HG03571 (cell line): ENCODE results near the gene ZMYND8.

Experiments used
- ATAC-seq: cut with Tn5 transposase; IDR thresholded peaks from one replicate; pipeline ENCODE4 v1.9.1; 2021; ENCODE audit not compliant: unreplicated experiment

ZMYND8 gene

DNA sequence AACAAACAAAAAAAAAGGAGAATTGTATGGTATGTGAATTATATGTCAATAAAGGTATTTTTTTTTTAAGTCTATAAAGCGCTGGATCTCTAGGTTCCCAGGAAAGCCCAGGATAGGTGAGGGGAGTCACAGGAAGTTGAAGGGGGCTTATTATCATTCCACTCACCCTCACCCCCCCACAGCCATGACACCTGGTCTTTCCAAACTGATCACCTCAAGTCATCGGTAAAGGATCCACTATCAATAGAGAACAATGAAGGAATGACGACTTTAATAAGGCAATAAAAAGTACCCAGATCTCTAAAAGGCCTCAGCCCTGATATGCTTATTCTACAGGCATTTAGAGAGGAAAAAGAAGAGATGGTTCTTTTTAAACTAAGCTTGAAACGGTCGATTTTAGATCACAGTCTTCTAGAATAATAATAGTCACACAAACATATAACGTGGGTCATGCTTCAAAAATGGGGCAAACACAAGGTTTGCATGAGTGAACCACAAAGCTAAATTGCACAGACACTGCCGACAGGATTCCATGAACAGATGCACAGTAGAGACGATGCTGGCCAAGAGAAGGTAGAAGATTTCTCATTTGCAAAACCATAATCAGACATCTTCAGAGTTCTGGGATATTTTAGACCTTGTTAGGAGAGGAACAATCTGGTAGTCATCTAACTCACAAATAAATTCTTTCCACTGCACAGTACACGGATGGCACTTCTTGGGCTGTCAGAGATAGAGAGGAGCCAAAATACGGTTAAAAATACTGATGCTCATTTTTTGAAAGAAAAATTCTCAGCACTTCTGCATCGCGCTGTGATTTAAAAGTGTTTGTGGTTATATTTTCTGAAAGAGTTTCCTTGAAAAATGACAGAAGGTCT, 21.0 kb downstream of the ZMYND8 start:
- ATAC-seq = no peak

DNA sequence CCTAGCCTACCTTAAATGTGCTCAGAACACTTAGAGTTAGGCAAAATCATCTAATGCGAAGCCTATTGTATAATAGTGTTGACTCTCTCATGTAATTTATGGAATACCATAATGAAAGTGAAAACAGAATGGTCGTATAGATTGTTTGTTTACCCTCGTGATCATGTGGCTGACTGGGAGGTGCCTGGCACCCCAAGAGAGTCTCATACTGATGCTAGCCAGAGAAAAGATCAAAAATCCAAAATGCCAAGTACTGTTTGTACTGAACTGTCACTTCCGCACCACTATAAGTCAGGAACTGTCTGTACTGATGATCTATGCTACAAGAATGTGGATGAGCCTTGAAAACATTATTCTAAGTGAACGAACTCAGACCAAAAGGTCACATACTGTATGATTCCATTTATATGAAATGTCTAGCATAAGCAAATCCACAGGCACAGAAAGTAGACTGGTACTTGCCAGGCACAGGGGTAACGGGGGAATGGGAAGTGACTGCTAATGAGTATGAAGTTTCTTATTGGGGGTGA, 22.4 kb downstream of the ZMYND8 start:
- no peak for ATAC-seq

GRCh38 chr20:47332381-47333206, 23.9 kb downstream of the ZMYND8 start:
- ATAC-seq = no peak

- no peak for ATAC-seq
Measured at GRCh38 chr20:47330933-47331708, 25.4 kb downstream of the ZMYND8 start.

DNA sequence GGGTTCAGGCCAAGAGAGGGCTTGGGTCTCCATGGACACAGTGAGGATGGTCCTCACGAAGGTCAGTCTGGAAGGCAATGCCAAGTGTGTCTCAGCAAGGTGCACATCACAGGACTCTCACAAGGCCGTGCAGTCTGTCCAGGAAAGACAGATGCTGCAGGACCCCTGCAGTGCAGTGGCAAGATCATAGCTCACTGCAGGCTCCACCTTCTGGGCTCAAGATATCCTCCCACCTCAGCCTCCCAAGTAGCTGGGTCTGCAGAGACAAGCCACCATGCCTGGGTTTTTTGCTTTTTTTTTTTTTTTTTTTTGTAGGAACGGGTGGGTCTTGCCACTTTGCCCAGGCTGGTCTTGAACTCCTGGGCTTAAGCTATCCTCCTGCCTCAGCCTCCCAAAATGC, 26.4 kb downstream of the ZMYND8 start:
- no peak for ATAC-seq

DNA sequence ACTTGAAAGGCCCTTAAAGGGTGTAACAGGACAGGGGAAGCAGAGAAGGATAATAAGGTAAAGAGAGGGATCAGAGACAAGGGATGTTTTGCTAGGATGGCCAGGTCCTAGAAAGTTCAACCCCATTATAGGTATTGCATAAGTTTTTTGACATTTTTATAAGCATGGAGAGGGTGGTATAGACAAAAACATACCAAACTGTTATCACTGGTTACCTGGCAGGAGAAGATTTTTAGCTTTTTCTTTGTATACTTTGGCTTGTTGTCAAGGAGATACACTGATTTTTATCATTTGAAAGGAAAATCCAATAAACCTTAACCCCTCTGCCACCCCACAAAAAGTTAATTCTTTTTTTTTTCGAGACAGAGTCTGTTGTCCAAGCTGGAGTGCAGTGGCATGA, 28.4 kb downstream of the ZMYND8 start:
- no peak for ATAC-seq

- ATAC-seq = no peak
Measured at GRCh38 chr20:47327711-47328110, 28.8 kb downstream of the ZMYND8 start.

GRCh38 chr20:47326658-47327268, 29.7 kb downstream of the ZMYND8 start:
- no peak for ATAC-seq

DNA sequence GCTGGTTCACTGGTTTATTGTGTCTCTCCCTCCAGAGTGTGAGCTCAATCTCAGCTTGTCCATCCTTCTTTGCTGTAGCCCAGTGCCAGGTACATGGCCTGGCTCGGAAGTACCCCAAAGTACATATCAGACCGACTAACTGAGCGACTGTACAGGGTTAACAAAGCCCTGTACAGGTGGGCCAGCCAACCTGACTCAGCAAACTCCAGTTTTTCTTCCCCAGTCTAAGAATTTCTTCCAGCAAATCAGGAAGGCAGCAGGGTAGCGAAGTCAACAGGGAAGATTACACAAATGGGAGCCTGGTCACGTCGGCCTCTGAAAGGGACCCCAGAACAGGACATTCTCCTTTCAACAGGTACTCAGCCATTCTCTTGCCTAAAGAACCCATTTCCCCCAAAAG, 31.3 kb downstream of the ZMYND8 start:
- no peak for ATAC-seq

GRCh38 chr20:47320990-47321805, 35.3 kb downstream of the ZMYND8 start:
- no peak for ATAC-seq

GRCh38 chr20:47319517-47320252, 36.8 kb downstream of the ZMYND8 start:
- no peak for ATAC-seq

- ATAC-seq = no peak
Measured at GRCh38 chr20:47318586-47319516, 37.6 kb downstream of the ZMYND8 start.

- no peak for ATAC-seq
Measured at GRCh38 chr20:47318027-47318585, 38.4 kb downstream of the ZMYND8 start.

DNA sequence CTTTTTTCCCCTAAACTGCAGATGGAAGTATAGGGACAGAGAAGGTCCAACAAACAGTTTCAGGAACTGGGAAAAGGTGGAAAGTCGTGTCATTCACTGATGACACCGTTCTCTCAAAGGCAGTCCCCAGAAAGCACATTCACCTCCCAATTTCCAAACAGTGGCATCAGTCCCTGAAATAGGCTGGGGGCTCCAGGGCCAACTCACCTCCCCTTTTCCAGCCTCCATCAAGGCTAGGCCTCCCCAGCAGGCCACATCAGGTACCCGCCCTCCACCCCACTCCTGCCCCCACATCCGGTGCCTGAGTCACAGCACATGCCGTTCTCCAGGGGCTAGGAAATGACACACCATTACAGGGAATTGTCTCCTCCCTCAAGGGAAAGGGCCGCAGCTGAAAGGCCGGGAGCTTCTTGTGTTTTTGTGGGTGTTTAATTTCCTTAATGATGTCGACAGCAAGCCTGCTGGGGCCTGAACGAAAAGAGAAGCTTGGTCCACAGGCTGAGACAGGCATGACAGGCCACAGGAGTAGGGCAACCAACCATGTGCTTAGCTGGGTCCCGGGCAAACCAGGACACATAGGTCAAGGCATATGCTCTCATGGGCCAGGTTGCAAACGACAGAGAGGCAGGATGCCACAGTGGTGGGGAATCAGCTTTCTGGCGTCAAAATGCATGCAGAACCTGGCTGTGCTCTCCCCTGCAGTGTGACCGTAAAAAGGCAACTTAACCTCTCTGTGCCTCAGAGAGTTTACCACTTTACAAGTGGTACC, 39.2 kb downstream of the ZMYND8 start:
- ATAC-seq = no peak

DNA sequence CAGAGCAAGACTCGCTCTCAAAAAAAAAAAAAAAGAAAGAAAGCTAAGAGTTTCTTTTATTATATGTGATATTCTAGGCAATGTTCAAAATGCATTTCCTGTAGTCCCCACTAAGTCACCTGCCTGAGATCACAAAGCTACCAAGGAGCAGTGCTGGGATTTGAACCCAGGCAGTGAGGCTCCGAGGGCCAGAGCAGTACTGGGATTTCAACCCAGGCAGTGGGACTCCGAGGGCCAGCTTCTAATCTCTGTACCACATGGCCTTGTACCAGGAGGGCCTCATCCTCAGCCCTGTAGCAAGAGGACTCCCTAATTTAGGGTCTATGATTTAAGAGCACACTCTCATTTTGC, 39.7 kb downstream of the ZMYND8 start:
- no peak for ATAC-seq

DNA sequence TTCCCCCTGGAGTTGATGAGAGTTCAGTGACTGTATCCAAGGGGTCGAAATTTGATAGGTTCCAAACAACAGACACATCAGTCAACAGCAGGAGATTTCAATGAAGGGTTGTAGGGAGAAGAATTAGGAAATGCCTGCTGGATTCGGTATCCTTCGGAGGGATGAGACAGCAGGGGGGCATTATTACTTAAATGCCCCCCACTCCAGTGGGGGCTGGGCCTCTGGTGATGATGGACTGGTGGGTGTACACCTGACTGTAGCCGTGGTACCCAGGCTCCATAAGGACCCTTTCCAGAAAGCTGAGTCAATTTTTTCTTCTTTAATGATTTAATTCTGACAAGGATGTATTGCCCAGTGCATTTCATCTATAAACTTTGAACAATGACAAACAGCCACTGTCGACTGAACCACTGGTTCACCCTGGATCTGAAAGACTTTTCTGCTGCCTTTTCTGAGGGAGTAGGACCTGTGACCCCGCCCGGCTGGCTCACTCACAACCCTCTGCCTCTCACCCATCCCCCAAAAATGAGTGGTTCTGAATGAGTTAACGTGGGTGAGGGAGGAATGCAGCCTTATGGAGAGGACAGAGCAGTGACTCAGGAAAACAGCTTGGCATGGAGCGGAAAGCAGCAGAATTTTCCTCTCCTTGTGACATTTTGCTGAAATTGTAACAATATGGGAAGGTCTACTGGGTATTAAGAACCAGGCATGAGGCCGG, 41.0 kb downstream of the ZMYND8 start:
- ATAC-seq = no peak
